HG03439 (cell line): ENCODE measurements around the gene OXT.
"Not testable (repeated sequence)": the region's sequence is repeated elsewhere in the genome, so short reads cannot be mapped to it uniquely, and the experiment has no call there.

ENCODE experiments used
- ATAC-seq: cut with Tn5 transposase; IDR thresholded peaks from one replicate; pipeline ENCODE4 v1.9.1; 2021; ENCODE audit warnings: mild to moderate bottlenecking, moderate library complexity; ENCODE audit not compliant: unreplicated experiment

Gene OXT

DNA sequence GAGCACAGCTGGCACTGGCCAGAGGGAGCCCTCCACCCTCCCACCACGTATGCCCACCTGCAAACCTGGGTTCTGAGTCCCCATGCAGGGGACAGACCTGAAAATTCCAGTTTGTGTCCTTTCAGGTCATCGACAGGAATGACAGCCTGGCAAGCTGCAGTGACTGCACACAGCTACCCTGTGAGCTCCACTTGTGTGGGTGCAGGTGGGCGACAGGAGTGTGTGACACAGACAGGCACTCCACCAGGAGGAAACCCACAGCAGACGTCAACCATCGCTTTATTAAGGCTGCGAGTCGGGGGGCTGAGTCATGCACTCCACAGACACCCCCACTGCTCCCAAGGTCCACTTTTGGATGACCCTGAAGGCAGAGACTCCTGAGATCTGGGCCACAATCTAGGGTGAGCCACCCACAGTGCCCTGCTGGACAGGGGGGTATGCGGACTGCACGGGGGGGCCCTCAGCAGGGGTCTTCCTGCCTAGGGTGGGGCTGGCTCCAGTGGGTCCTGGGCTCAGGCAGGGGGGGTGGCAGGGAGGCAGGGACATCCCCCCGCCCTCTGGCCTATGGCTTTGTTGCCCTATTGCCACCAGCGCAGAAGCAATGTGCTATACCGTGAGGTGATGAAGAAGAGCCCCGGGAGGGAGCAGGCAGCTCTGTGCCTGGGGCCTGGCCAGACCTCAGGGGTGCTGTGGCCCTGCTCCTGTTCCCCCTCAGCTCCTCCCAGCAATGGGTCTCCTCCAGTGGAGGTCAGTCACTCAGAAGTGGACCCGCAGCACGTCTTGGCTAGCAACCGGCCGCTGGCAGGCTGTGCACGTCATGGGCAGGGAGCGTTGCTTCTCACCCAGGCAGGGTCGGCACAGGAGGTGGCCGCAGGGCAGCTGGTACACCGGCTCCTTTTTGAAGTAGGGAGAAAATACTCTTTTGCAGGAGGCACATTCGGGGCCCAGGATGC, 38.2 kb downstream of the OXT start:
- ATAC-seq: no peak

DNA sequence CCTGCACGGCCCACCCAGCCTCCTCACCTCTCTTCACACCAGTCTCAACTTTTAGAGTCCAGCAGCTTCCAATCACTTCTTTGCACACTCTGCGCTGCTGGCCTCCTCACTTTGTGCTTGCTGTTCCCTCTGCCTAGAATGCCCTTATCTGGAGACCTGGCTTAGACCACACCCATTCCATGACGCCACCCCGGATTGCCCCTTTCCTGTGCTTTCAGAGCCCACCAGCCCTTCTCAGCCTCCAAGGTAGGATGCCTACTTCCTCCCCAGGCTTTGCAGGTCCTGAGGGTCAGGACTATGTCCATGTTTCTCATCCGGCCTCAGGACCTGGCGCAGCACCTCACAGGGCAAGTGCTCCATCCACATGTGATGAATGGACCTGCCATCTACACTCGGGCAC, 40.1 kb downstream of the OXT start:
- no peak for ATAC-seq

DNA sequence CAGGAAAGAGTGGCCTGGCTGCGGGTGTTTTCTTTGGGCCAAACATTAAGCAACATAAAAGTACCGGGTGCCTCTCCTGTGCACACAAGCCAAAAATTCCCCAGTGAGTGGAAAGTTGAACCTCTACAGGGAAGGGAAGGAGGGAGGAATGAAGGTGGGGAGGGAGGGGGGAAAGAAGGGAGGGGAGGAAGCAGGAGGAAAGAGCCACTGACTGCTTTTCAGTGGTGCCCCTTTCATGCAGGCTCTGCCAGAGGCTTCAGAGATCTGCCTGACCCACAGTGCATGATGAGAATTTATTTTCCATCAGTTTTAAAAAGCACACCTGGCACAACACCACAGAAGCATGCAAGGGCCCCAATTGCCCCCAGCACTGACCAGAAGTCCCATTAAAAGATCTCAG, 40.6 kb downstream of the OXT start:
- ATAC-seq: no peak

DNA sequence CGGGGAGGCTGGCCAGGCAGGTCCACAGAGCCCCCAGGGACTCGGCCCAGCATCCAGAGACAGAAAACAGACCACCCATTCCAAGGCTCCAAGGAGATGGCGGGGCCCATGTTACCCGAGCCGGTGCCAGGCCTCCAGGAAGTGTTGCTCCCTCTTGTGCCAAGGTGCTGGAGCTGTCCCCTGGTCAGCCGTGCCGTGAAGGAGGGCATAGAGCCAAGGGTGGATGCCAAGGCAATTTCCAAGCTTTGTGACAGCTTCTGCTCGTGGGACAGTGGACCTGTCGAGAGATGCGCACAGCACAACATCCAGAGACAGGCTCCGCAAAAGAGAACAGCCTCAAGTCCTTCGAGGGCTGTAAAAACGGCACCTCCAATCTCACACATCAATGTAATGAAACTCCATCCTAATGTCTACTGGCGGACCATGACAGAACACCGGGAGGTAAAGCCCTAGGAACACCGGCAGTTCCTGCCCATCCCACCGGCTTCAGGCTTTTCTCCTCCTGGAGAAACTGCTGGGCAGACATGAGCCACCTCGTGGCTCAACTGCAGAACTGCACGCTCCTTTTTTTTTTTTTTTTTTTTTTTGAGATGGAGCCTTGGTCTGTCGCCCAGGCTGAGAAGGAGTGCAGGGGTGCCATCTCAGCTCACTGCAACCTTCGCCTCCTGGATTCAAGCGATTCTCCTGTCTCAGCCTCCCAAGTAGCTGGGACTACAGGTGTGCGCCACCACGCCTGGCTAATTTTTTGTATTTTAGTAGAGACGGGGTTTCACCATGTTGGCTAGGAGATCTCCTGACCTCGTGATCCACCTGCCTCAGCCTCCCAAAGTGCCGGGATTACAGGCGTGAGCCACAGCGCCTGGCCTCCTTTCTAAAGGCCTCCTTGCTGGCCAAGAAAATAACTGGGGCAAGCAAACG, 44.0 kb downstream of the OXT start:
- no peak for ATAC-seq

DNA sequence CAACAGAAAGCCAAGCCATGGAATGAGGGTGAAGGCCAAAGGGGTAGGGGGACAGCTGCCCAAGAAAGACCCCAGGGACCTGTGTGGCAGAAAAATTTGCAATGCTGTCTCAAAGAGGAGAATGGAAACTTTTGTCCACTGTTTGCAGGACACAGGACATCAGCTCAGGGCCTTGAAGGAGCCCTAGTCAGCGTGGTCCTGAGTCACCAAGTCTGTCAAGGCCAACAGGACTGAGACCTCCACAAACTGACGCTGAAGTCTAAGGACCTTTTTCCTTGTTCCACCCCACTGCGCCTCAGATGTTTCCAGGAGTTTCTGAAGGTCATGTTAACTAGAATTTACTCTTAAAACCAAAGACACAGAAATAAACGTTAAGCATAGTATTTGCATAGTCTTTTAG, 44.9 kb downstream of the OXT start:
- no peak for ATAC-seq

DNA sequence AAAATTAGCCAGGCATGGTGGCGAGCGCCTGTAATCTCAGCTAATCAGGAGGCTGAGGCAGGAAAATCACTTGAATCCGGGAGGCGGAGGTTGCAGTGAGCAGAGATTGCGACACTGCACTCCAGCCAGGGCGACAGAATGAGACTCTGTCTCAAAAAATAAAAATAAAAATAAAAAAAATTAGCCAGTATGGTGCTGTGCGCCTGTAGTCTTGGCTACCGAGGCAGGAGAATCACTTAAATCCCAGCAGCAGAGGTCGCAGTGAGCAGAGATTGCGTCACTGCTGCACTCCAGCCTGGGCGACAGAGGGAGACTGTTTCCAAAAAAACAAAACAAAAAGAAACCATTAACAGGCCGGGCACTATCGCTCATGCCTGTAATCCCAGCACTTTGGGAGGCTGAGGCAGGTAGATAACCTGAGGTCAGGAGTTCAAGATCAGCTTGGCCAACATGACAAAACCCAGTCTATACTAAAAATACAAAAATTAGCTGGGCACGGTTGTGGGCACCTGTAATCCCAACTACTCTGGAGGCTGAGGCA, 46.5 kb downstream of the OXT start:
- not testable (repeated sequence) for ATAC-seq

DNA sequence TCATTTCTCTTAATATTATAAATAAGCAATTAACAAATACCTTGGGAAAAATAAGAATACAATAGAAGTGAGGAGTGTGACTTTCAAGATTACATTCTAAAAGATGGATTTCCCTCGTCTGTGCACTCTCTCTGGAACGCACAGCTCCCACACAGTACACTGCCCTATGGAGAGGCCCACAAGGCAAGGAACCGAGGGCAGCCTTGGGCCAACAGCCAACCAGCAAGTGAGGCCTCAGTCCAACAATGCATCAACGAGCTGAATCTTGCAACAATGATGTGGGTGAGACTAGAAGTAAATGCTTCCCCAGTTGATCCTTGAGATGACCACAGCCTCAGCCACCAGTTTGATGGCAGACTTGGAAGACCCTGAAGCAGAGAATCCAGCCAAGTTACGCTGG, 47.6 kb downstream of the OXT start:
- no peak for ATAC-seq

DNA sequence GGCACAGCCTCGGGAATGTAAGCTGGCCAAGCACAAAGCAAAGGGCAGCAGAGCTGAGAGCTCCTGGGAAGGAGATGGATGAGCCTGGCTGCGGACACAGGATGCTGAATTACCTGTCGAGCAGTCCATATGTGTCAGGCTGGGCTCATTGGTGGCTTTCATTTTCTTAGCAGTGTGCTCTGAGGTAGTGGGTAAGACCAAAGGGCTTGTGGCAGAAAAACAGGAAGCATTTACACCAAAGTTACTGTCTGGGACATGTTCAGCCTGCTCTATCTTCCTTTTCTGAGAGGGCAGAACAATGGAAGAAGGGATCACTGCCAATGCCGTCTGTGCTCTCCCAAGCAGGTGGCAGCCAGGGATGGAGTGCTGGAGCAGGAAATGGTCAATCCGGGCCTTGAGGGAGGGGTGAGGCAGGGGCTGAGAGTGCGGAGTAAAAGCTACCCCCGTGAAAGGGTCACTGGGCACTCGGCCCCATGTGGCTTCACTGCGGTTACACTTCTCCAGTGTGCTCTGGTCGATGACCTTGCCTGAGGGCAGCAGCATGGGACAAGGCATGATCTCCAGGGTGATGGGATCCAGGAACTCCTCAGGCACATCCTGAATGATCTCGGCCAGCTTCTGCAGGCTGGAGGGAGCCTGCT, 50.0 kb downstream of the OXT start:
- no peak for ATAC-seq
